ENCODE results near the gene ZBTB25.

The ZBTB25 gene

DNA sequence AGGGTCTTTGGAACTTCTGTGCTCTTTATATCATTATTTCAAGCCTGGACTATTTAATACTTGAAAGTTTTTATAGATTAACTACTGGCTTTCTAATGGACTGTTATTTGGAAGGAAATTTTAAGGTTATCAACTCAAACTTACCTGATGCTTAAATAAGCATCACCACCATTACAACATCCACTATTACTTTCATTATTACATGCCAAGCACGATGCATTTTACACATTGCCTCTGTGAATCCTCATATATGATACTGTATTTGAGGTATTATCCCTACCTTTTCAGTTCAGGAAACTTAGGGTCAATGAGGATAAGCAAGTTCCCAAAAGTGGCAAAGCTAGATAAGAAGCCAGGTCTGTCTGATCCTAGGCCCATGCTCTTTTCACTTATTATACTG lies 13.3 kb upstream of the ZBTB25 start:
- no peak for DNase-seq (ENCODE audit: low read depth)

DNA sequence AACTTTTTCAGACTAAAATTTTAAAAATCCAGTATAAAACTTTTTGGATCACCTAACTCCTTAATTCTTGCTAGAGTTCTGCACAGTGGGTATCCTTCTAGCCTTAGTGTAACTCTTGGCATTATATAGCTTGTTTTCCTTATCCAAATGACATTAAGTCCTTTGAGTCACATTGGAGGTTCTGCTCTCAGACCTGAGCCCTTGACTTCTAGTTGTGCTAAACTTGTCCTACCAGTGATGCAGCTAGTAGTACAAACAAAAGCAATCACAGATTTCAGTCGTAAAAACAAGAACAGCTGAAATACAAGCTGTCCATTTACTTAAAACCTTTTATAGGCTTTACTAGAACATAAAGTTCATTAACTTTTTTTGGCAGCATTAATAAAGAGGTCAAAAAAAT lies 11.4 kb upstream of the ZBTB25 start:
- DNase-seq (ENCODE audit: low read depth), result no peak

DNA sequence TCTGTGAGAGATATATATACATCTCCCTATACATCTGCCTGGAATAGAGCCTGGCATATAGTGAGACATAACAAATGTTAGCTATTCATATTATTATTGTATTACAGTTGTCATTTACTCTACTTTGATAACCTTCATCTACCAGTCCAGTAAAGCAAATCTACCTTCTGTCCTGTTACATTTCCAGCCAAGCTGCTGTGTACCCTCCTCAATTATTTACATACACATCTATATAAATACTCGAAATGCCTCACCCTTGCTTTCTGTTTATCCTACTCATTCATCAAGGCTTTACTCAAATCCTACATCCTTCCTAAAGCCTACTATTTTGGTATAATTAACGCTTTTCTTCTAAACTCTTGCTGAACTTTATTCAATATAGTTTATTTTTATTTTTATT lies 9.6 kb upstream of the ZBTB25 start:
- DNase-seq (ENCODE audit: low read depth), result no peak

DNA sequence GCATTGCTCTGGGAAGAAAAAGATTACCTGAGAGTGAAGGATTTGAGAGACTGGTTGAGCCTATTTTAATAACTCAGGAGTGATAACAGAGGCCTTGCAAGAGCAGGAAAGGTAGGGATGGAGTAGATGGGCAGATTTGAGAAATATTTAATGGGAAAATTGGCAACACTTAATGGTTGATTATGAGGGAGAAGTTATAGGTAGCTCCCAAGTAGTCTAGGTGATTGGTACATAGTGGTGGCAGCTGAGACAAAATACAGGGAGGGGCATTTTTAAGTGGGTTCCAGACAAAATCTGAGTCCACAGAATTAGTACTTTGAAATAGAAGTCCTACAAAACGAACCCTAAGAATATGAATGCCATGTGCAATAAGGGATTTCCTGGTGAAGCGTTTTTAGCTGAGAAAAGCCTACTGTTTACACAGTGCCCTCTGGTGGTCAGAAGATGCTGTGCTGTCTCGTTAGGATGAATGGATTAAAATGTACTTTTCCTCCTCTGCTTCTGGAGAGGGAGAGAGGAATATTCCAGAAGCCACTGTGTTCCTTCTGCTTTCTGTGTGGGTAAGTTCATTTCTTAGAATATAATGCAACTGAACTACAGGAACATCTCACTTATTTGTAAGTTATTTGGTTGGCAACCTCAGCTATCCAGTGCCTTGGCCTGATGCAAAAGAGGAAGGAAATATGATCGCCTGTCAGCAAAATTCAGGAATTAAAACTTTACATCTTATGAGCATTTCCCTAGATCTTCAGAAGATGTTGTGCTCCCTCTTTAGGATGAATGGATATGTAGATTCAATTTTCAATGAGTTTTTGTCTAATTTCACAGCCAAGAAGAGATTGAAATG lies 7.4 kb upstream of the ZBTB25 start:
- DNase-seq (ENCODE audit: low read depth), result no peak

DNA sequence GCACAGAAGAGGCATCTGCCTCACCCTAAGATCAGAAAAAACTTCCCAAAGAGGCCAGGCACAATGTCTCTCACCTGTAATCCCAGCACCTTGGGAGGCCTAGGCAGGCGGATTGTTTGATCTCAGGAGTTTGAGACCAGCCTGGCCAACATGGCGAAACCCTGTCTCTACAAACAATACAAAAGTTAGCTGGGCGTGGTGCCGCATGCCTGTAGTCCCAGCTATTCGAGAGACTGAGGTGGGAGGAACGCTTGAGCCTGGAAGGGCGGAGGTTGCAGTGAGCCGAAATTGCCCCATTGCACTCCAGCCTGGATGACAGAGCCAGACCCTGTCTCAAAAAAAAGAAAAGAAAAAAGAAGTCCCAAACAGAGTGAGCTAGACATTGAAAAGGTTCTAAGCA lies 5.4 kb upstream of the ZBTB25 start:
- DNase-seq (ENCODE audit: low read depth), result no peak

DNA sequence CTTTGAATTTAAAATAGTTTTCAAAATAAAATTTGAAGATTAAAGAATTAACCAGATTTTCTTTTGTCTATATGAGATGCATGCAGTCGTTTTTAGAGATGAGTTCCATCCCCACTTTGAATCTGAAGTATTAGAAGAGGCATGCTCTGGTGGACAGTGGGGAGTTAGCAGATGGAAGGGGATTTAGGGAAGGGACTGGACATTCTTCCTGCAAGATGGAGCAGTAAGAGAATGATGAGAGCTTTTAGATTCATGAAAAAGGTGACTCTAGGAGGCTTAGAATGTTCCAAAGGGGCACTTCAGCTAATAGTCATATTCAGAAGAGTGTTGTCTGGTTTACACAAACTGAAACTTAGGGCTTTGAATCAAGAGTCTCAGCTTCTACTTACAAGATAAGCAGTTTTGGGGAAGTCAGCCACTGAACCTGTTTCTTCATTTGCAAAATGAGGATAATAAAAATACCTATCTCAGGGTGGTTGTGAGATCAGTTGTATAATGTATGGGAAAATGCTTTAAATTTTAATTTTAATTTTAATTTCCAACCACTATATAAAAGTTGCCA lies 4.7 kb upstream of the ZBTB25 start:
- no peak for DNase-seq (ENCODE audit: low read depth)

DNA sequence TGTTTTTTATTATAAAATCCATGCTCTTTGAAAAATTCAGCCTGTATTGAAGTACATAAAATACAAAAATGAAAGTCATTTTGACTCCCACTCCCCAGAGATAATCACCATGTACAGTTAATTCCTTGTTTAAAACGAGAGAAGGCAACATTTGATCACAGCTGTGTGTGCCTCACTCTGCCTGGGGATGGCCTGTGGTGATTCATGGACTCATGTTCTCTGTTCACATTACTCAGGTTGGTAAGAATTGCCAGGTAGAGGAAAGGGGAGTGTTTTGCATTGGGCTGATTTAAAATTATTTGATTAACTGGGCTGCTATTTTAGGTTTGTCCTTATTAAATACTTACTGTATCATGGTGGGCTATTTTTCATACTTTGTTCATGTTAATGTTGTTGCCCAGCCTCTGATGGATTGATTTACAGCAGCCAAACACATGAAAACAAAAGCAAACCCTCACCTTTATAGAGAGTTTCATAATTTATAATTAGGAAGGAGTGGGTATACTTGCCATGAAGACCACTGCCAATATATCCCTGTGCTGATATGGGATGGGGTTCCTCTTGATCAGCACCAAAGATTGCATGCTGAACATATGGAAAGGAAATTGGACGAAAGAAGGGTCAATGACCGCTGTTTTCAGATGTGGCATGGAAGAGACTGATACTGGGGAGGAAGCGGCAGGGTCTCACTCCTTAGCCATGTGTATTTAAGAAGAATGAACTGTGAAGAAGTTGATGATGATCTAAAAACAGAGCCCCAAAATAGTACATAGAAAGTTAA lies 3.9 kb upstream of the ZBTB25 start:
- no peak for DNase-seq (ENCODE audit: low read depth)

DNA sequence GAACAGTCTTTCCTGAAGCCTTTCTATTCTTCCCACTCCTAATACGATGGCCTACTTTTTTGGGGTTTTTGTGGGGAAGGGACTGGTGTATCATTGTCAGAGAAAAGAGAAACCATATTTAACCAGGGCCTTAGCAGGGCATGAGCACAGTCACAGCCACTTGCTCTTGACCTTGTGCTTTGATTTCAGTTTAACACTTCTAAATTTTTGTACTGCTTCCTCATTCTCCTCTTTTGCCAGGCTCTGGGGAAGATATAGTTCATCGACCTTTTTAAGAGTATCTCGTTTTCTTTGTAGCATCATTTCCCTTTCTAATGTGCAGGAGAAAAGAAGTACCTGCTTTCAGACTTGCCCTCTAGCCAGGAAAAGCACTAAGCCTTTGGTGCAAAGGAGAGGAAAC lies 3.1 kb upstream of the ZBTB25 start:
- no peak for DNase-seq (ENCODE audit: low read depth)

DNA sequence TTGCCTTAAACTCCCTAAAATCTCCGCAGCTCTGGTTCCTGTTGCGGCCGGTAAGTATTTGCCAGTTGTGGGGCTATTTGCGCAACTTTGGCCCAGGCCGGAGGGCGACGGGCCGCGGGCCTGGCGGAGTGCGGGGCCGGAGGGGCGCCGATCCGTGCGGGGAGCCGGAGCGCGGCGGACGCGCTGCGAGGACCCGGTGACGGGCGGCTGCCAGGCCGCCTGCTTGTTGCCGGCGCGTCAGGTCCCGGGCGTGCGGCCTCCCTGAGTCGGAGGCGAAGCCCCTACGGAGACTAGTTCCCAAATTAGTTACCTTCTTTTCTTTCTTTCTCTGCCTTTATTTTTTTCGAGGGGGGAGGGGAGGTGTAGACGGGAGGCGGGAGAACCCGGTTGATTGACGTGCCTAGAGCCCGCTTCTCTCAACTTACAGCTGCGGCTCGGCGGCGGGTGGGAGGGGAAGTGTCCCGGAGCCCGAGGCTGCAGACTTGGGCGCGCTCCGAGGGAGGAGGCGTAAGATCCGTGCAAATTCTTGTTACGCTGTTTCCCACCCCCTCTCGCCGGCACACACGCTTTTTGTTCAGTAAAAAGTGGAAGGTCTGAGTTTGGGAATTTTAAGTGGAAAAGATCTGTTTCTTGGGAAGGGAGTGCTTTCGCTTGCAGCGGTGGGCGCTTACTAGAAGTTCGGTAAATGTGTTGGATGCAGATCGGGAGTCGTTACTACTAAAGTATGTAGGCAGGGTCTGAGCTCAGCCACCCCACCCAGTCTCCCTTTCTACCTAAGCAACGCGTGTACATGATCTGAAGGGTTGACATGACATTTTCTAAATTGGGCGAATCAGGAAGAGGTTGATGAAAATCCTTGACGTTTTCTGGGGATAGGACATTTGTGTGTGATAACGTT lies 1.5 kb upstream of the ZBTB25 start:
- no peak for DNase-seq (ENCODE audit: low read depth)

DNA sequence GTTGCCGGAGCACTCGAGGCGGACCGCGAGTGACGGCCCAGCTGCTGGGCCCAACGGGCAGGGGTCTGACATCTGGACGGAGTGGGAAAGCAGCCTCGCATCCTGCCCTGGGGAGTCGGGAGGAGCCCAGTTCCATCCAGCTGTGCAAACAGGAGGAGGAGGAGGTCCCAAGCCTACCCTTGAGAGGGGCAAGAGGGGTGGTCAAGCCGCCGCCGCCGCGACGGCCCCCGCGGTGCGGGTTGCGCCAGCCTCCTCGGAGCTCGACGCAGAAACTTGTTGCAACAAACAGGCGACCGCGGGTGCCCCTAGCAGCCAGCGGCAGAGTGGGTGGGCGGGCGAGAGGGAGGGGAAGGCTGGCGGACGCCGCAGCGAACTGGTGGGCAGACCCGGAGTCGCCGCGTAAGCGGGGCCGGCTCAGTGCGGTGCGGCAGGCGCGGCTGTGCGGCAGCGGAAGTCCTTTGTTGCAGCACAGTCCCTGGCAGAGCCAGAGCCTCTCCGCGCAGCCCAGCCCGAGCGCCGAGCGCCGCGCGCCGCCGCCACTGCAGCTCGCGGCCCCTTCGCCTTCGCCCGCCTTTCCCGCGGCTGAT lies 765 bp upstream of the ZBTB25 start, which contains the start of gene ZBTB1:
ZBTB1 (plus strand) TSS at position 461 of the 587 bp plus-strand sequence. CDS start 16,735 bp downstream, outside the sequence.
- no peak for DNase-seq (ENCODE audit: low read depth)

DNA sequence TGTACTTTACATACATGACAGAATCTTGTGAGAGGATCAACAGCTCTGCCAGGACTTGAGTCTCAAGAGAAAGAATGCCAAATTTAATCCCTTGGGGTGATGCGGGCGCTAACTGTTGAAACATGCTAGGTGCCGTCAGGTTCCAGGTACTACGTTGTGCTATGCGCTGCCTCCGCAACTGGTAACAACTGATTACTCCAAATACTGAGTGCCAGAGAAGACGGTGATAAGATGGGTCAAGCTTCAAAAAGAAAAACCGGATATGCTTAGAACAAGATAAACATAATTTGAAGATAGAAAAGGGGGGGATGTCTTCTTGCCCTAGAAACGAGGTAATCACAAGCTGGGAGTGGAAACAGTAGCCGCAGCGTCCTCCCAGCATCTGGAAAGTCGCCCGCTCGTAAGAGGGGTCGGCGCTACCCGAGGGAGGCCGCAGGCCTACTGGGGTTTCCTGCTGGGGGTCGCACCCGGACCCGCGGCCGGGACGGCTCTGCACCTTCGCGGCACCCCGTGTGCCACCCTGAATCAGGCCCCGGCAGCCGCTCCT lies 678 bp downstream of the ZBTB25 start:
- DNase-seq (ENCODE audit: low read depth), result no peak

DNA sequence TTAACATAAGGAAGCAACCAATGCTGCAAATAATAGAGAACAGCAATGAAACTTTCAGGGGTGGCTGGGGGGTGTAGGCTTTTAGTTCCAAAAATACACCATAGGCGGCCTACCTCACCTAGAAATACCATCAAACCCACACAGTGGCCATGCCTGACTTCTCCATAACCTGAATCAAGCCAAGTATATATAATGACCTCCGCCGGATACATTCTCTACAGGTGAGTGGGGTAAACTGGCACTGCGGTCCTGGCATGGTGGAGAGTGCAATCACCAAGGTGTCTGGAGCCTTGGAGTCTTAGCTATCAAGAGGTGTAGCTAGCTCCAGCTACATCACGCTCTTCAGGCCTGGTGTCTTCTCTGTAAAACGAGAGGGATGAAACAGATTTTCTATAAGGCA lies 1.2 kb downstream of the ZBTB25 start:
- DNase-seq (ENCODE audit: low read depth), result no peak

DNA sequence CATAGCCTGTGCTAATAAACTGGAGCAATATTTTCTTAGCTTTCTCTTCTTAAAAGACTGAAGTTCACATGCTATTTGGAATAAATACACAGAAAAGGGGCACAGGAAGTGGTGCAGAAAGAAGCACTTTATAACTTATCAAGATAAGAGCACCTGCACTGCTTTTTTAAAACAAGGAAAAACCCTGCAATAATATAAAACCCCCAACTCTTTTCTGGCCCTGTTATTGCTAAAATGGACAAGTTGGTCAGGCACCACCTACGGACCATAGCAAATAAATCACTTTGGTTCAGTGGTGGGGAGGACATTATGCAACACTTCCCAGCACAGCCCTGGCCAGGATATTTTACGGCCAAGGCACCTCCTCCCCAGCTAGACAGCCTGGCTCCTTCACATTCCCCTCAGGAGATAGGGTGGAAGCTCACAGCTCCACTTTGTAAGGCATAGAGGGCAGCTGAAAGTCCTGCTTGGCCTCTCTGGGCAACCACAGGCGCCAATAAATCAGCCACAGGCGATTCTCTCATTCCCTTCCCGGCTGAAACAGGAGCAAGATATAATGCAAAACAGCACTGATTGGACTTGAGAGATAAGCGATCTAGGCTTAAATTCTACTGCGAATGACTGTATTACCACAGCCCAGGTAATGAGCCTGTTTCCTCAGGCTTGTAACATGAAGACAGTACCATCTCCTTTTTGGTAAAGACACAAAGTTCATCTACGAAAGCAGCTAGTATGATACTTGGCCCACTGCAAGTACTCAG lies 2.0 kb downstream of the ZBTB25 start:
- no peak for DNase-seq (ENCODE audit: low read depth)

DNA sequence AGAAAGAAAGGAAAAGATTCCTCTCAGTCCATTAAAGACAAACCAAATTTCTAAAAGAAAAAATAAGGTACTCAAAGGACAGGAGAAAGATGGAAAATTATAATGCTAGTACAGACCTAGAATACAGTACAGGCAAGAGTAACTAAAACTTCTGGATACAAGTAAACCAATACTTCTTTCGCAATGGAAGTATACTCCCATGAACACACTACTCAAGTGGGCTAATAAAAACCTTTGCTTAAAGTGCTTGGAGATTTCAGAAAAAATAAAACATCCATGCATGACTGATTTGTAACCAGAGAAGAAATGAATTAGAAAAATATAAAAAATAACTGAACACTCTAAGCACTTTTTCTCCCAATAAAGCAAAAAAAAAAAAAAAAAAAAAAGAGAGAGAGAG lies 3.5 kb downstream of the ZBTB25 start:
- no peak for DNase-seq (ENCODE audit: low read depth)

DNA sequence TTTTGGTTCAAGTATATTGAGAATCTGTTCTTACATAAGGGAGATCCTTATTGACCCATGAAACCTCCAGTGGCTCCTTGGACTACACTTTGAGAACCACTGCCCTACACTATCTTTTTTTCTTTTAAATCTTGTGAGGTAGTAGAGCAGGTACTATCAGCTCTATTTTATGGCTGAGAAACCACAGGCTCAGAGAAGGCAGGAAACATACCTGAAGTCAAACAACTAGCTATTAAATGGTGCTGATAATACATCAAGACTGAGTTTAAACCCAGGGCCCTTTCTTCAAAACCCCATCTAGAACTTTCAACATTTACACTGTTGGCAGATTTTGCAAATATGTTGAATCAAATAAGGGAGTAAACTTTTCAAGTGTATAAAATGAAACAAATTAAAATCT lies 6.9 kb downstream of the ZBTB25 start:
- DNase-seq (ENCODE audit: low read depth), result no peak

DNA sequence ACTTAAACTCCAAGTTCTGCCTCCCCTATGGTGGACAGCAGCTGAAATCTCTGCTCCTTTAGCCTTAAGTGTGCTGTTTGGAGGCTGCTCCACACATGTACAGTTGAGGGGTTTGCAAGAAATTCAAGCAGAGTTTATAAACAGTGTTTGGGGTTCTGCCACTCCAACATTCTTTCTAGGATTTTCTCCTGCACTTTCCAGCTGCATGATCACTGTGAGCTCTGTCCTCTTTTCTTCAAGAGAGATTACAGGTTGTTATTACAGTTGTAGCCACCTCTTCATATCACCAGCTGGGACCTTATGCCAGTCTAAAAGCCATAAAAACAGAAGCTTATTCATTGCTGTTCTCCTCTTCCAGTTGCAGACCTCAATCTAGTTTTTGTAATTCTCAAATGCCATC lies 8.4 kb downstream of the ZBTB25 start:
- DNase-seq (ENCODE audit: low read depth), result no peak

DNA sequence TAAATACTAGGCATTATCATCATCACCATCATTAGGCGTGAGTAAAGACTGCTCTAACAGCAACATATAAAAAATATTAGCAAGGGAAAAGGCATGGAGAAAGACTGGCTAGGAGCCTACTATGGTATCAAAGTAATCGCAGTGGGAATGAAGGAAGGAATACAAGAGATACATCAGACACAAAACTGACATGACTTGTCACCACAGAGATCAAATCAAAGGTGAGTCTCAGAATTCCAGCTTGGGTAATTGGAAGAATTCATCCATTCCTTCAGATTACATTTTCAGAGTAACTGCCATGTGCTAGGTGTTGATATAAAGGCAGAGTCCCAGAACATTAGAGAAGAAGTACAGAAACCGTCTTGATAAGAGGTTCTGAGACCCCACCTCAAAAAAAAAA lies 10.2 kb downstream of the ZBTB25 start:
- DNase-seq (ENCODE audit: low read depth), result no peak

DNA sequence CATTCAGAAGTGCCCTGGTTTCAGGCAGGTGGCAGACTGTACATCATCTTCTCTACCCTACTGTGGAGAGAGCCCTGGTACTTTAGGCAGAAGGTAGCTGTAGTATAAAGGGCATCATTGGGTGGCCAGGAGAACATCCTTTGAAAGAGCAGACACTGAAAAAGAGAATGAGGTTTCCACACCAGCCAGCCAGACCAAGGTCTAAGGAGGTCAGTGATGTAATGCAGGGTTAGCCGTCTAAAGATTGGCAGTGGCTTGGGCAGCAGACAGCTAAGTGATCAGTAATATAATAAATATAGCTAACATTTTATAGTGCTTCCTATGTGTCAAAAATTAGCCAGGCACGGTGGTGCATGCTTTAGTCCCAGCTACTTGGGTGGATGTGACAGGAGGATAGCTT lies 12.0 kb downstream of the ZBTB25 start:
- no peak for DNase-seq (ENCODE audit: low read depth)

DNA sequence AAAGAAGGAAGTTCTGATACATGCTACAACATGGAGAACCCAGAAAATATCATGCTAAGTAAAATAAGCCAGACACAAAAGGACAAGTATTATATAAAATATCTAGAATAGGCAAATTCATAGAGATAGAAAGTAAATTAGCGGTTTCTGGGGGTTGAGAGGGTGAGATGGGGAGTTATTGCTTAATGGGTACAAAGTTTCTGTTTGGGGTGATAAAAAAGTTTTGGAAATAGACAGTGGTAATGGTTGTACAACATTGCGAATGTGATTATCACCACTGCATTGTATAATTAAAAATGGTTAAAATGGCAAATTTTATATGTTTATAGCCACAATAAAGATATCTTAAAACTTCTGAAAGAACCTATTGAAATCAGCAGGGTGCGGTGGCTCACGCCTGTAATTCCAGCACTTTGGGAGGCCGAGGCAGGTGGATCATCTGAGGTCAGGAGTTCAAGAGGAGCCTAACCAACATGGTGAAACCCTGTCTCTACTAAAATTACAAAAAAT lies 15.0 kb downstream of the ZBTB25 start:
- no peak for DNase-seq (ENCODE audit: low read depth)

DNA sequence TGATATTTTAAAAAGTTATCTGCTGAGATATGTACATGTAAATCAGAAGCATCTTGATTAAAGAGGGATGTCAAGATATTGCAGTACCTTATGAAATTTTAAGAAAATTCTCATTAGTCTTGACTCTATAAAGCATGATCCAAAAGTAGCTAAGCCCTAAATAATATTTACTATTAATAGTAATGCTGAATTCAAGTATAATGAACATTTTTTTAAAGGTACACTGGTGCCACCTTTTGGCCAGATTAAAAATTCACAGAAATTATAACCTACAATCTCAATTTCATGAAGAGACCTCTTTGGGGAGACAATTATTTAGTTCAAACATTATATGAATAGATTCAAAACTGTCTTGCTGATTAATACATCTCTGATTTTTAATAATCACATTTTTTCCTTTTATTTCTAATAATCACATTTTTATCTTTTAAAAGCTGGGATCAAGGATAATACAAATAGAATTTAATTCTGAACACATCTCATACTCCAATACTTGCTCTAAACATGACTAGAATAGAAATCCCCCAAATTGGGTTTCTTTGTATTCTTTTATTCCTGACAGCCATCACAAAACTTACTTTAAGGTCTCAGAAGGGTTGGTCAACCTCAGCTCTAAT lies 24.9 kb downstream of the ZBTB25 start:
- no peak for DNase-seq (ENCODE audit: low read depth)

Measured in HS-27A (cell line).